H4 (cell line): ENCODE results near the gene ASCL1. TPM values are rescaled to one million over a fixed set of nuclear protein-coding genes. Genes with fewer than 3 reads are reported as not detected.

Source experiments
- DNase-seq: peaks from one replicate; pipeline ENCODE4 v3.0.0-alpha.2; 2015; ENCODE audit warnings: low spot score
- total RNA-seq: library from RNA; depleted of rRNA; stranded (reverse); fragments of >200 nt; shearing (Covaris generic); gene quantifications from 2 replicates; pipeline ENCODE4 v1.2.3, GENCODE V29; 2014; rRNA removed

ASCL1 gene
- total RNA-seq, 1 experiment from 2014 or later = not detected

- DNase-seq = no peak
These were observed 20.7 kb downstream of the ASCL1 start for GRCh38 chr12:102977945-102978706.

- no peak for DNase-seq
These were observed 22.9 kb downstream of the ASCL1 start for GRCh38 chr12:102980350-102980749.

DNA sequence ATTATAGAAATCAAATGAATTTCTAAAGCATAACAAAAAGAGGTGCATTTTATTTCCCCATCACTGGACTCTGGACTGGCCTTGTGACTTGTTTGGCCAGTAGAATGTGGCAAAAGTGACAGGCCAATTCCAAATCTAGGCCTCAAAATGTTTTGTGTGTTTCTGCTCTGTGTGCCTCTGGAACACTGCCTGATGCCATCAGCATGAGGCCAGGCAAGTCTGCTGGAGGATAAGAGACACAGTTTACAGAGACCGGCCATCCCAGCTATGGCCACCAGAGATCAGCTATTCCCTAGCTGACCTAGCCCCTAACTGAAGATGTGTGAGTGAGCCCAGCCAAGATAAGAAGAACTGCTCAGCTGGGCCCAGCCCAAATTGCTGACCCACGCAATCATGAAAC, 32.9 kb downstream of the ASCL1 start:
- DNase-seq = no peak

DNA sequence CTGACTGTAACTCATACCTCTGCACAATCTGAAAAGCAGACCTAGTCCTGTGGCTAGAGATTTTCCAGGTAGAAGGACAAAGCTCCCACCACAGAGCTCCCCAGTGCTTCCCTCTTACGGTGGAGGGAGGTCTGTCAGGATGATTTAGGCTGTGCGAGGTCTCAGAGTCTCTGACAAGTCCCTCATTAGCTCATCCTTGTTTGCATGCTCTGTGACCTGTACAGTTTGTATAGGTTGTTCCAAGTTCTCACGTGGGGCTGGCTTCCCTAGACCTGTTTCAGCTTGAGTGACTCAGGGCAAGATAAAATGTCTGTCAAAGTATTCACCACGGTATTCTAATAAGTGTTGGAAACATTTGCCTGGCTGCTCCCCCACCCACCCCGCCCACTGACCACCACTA, 34.8 kb downstream of the ASCL1 start:
- no peak for DNase-seq

GRCh38 chr12:102992720-102993119, 35.2 kb downstream of the ASCL1 start:
- no peak for DNase-seq

DNA sequence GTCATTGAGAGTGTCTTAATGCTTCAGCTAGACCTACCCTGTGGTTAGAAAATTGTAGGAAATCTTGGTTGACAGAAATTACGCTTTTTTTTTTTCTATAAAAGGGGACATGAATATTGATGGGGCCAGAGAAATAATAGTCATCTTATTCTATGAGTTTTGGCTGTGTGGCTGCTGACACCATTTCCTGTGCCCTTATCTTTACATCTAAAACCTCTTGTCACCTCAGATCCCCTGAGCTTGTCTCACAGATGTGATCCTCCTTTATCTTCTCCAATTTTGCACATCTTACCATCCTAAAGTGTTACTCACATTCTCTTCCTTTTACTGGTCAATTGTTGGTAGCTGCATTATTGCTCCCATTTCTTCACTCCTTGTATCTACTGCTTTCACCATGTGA, 36.1 kb downstream of the ASCL1 start:
- no peak for DNase-seq

- no peak for DNase-seq
These were observed 37.9 kb downstream of the ASCL1 start for GRCh38 chr12:102995372-102995771.

Other genes with a start within 250 kb of the ASCL1 start
- 0.31 and 0.37 TPM in 2 replicates for gene PAH, start 40.4 kb upstream of the ASCL1 start, total RNA-seq